Measurements from ENCODE around the gene IL17REL. TPM values are rescaled to one million over a fixed set of nuclear protein-coding genes. Genes with fewer than 3 reads are reported as not detected.

IL17REL gene
- total RNA-seq, 1 experiment from 2014 or later, result not detected

GRCh38 chr22:49967706-49968208 is 44.8 kb downstream of the IL17REL start:
- no peak for DNase-seq (ENCODE audit: low read depth)

- no peak for DNase-seq (ENCODE audit: low read depth)
Observed at GRCh38 chr22:49966774-49967705, 45.5 kb downstream of the IL17REL start.

- no peak for DNase-seq (ENCODE audit: low read depth)
Observed at GRCh38 chr22:49966041-49966773, 46.4 kb downstream of the IL17REL start.

- DNase-seq (ENCODE audit: low read depth), result no peak
Observed at GRCh38 chr22:49965091-49966040, 47.2 kb downstream of the IL17REL start.

GRCh38 chr22:49964136-49965090 is 48.2 kb downstream of the IL17REL start:
- DNase-seq (ENCODE audit: low read depth), result no peak

- no peak for DNase-seq (ENCODE audit: low read depth)
Observed at GRCh38 chr22:49963647-49964026, 48.9 kb downstream of the IL17REL start.

- no peak for DNase-seq (ENCODE audit: low read depth)
Observed at GRCh38 chr22:49962751-49963646, 49.6 kb downstream of the IL17REL start.

- DNase-seq (ENCODE audit: low read depth), result peak; percentile 85
Observed at GRCh38 chr22:49962012-49962750, 50.4 kb downstream of the IL17REL start.

GRCh38 chr22:49961601-49962011 is 51.0 kb downstream of the IL17REL start:
- no peak for DNase-seq (ENCODE audit: low read depth)

GRCh38 chr22:49961005-49961600 is 51.5 kb downstream of the IL17REL start:
- DNase-seq (ENCODE audit: low read depth), result no peak

GRCh38 chr22:49960159-49961004 is 52.2 kb downstream of the IL17REL start, which contains the start of gene PIM3:
Gene PIM3 (plus strand): TSS chr22:49960772. CDS start chr22:49960948, 176 bp downstream.
- DNase-seq (ENCODE audit: low read depth), result peak; percentile 93

GRCh38 chr22:49959782-49960158 is 52.8 kb downstream of the IL17REL start:
- peak; percentile 77 for DNase-seq (ENCODE audit: low read depth)

- no peak for DNase-seq (ENCODE audit: low read depth)
Observed at GRCh38 chr22:49958931-49959781, 53.4 kb downstream of the IL17REL start.

- DNase-seq (ENCODE audit: low read depth), result no peak
Observed at GRCh38 chr22:49958366-49958921, 54.1 kb downstream of the IL17REL start.

- DNase-seq (ENCODE audit: low read depth), result no peak
Observed at GRCh38 chr22:49957826-49958365, 54.7 kb downstream of the IL17REL start.

All from M059J (cell line).